WTC11 (cell line): ENCODE results near the gene TLCD3B.

Source experiments
- ETV6 ChIP-seq: sonication (generic); formaldehyde crosslinking; IDR thresholded peaks from 2 replicates; pipeline ENCODE4 v1.8.1; 2022; ENCODE audit warnings: mild to moderate bottlenecking, missing genetic modification reagents
- FOXJ3 ChIP-seq: sonication (generic); formaldehyde crosslinking; IDR thresholded peaks from 2 replicates; pipeline ENCODE4 v1.9.0; 2021; ENCODE audit warnings: missing genetic modification reagents, mild to moderate bottlenecking, borderline replicate concordance
- IRF2 ChIP-seq: sonication (generic); formaldehyde crosslinking; IDR thresholded peaks from 2 replicates; pipeline ENCODE4 v1.8.0; 2022; ENCODE audit warnings: low read depth, missing genetic modification reagents, borderline replicate concordance
- JUN ChIP-seq: sonication (generic); formaldehyde crosslinking; IDR thresholded peaks from 2 replicates; pipeline ENCODE4 v1.8.0; 2023; ENCODE audit warnings: mild to moderate bottlenecking, missing genetic modification reagents
- NR1H2 ChIP-seq: sonication (generic); formaldehyde crosslinking; IDR thresholded peaks from 2 replicates; pipeline ENCODE4 v1.9.0; 2021; ENCODE audit warnings: mild to moderate bottlenecking, moderate library complexity, missing genetic modification reagents
- NR3C1 ChIP-seq: sonication (generic); formaldehyde crosslinking; conservative IDR thresholded peaks from 2 replicates; pipeline ENCODE4 v1.8.1; 2023; ENCODE audit warnings: low read depth, mild to moderate bottlenecking, missing genetic modification reagents
- SP1 ChIP-seq: sonication (generic); formaldehyde crosslinking; conservative IDR thresholded peaks from 2 replicates; pipeline ENCODE4 v1.8.1; 2022; ENCODE audit warnings: missing genetic modification reagents
- TP53 ChIP-seq: sonication (generic); formaldehyde crosslinking; IDR thresholded peaks from 2 replicates; pipeline ENCODE4 v1.8.1; 2023; ENCODE audit warnings: mild to moderate bottlenecking, missing genetic modification reagents
- TF ChIP-seq, protein P1 (sequence below): fragments of 200-600 bp; IDR thresholded peaks from 2 replicates; pipeline ENCODE4 v1.8.0; 2022; ENCODE audit warnings: antibody characterized with exemption
- TF ChIP-seq, protein P2 (sequence below): sonication (generic); formaldehyde crosslinking; IDR thresholded peaks from 2 replicates; pipeline ENCODE4 v1.8.1; 2023; ENCODE audit warnings: mild to moderate bottlenecking, missing genetic modification reagents, moderate library complexity
- TF ChIP-seq, protein P3 (sequence below): fragments of 250-450 bp; sonication (Bioruptor Pico); IDR thresholded peaks from 2 replicates; pipeline ENCODE4 v2.1.2; 2022; ENCODE audit warnings: mild to moderate bottlenecking, moderate library complexity
- TF ChIP-seq, protein P4 (sequence below): sonication (generic); formaldehyde crosslinking; IDR thresholded peaks from 2 replicates; pipeline ENCODE4 v1.8.0; 2023; ENCODE audit warnings: missing genetic modification reagents
- TF ChIP-seq, protein P5 (sequence below): sonication (generic); formaldehyde crosslinking; IDR thresholded peaks from 2 replicates; pipeline ENCODE4 v1.8.1; 2023; ENCODE audit warnings: mild to moderate bottlenecking, missing genetic modification reagents

DNA sequence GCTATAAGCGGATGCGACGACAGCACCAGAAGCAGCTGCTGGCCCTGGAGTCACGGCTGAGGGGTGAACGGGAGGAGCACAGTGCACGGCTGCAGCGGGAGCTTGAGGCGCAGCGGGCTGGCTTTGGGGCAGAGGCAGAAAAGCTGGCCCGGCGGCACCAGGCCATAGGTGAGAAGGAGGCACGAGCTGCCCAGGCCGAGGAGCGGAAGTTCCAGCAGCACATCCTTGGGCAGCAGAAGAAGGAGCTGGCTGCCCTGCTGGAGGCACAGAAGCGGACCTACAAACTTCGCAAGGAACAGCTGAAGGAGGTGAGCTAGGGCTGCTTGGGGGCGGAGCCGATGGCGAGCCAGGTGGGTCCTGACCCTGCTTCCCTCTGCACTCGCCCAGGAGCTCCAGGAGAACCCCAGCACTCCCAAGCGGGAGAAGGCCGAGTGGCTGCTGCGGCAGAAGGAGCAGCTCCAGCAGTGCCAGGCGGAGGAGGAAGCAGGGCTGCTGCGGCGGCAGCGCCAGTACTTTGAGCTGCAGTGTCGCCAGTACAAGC, 45.7 kb downstream of the TLCD3B start:
- TF ChIP-seq, protein P1, sequence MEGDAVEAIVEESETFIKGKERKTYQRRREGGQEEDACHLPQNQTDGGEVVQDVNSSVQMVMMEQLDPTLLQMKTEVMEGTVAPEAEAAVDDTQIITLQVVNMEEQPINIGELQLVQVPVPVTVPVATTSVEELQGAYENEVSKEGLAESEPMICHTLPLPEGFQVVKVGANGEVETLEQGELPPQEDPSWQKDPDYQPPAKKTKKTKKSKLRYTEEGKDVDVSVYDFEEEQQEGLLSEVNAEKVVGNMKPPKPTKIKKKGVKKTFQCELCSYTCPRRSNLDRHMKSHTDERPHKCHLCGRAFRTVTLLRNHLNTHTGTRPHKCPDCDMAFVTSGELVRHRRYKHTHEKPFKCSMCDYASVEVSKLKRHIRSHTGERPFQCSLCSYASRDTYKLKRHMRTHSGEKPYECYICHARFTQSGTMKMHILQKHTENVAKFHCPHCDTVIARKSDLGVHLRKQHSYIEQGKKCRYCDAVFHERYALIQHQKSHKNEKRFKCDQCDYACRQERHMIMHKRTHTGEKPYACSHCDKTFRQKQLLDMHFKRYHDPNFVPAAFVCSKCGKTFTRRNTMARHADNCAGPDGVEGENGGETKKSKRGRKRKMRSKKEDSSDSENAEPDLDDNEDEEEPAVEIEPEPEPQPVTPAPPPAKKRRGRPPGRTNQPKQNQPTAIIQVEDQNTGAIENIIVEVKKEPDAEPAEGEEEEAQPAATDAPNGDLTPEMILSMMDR, result no peak
- TF ChIP-seq NR1H2 (no peak), ETV6 (CRISPR knock-in tag) (no peak), TP53 (CRISPR knock-in tag) (no peak), NR3C1 (CRISPR knock-in tag) (no peak), IRF2 (CRISPR knock-in tag) (no peak), JUN (CRISPR knock-in tag) (no peak), FOXJ3 (no peak), SP1 (no peak)
- TF ChIP-seq, protein P2, sequence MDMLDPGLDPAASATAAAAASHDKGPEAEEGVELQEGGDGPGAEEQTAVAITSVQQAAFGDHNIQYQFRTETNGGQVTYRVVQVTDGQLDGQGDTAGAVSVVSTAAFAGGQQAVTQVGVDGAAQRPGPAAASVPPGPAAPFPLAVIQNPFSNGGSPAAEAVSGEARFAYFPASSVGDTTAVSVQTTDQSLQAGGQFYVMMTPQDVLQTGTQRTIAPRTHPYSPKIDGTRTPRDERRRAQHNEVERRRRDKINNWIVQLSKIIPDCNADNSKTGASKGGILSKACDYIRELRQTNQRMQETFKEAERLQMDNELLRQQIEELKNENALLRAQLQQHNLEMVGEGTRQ (CRISPR knock-in tag), result no peak
- TF ChIP-seq, protein P3, sequence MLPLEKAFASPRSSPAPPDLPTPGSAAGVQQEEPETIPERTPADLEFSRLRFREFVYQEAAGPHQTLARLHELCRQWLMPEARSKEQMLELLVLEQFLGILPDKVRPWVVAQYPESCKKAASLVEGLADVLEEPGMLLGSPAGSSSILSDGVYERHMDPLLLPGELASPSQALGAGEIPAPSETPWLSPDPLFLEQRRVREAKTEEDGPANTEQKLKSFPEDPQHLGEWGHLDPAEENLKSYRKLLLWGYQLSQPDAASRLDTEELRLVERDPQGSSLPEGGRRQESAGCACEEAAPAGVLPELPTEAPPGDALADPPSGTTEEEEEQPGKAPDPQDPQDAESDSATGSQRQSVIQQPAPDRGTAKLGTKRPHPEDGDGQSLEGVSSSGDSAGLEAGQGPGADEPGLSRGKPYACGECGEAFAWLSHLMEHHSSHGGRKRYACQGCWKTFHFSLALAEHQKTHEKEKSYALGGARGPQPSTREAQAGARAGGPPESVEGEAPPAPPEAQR, result no peak
- TF ChIP-seq, protein P4, sequence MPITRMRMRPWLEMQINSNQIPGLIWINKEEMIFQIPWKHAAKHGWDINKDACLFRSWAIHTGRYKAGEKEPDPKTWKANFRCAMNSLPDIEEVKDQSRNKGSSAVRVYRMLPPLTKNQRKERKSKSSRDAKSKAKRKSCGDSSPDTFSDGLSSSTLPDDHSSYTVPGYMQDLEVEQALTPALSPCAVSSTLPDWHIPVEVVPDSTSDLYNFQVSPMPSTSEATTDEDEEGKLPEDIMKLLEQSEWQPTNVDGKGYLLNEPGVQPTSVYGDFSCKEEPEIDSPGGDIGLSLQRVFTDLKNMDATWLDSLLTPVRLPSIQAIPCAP (CRISPR knock-in tag), result no peak
- TF ChIP-seq, protein P5, sequence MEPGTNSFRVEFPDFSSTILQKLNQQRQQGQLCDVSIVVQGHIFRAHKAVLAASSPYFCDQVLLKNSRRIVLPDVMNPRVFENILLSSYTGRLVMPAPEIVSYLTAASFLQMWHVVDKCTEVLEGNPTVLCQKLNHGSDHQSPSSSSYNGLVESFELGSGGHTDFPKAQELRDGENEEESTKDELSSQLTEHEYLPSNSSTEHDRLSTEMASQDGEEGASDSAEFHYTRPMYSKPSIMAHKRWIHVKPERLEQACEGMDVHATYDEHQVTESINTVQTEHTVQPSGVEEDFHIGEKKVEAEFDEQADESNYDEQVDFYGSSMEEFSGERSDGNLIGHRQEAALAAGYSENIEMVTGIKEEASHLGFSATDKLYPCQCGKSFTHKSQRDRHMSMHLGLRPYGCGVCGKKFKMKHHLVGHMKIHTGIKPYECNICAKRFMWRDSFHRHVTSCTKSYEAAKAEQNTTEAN (CRISPR knock-in tag), result no peak
